CD14-positive monocyte (primary cell): ENCODE results near the gene COPS4. TPM values are rescaled to one million over a fixed set of nuclear protein-coding genes. Genes with fewer than 3 reads are reported as not detected.
A peak's percentile ranks its signal among the peaks of the same experiment; 100 is the strongest.

Source experiments
- DNase-seq, 3 donors: peaks; one replicate each; pipeline ENCODE4 v3.0.0-alpha.2; 2011 to 2022
- H2AFZ ChIP-seq: 2 replicates; pipeline ENCODE4 v1.6.0; 2012; ENCODE audit warnings: mild to moderate bottlenecking, low read depth, low read length, inconsistent platforms; ENCODE audit not compliant: insufficient read depth, poor library complexity, severe bottlenecking
- H3K27ac ChIP-seq, 2 donors: 1 replicate in 1 of 2; 2 replicates in 1 of 2; pipeline ENCODE4 v1.5.1; 2012 to 2013; ENCODE audit warnings: low read length in 2 of 2, control low read depth in 1 of 2, inconsistent platforms in 1 of 2, low read depth in 1 of 2, mild to moderate bottlenecking in 1 of 2
- H3K27me3 ChIP-seq, 2 donors: one replicate each; pipeline versions ENCODE4 v1.6.0 to v1.6.1; 2011 to 2013; ENCODE audit warnings: low read length in 2 of 2; ENCODE audit not compliant: control insufficient read depth in 2 of 2, insufficient read depth in 2 of 2
- H3K36me3 ChIP-seq, 2 donors: replicated peaks in 1 of 2; 1 replicate in 1 of 2; 2 replicates in 1 of 2; pipeline versions ENCODE4 v1.5.1 to v1.6.1; 2012 to 2013; ENCODE audit warnings: low read length in 2 of 2, control low read depth in 1 of 2, inconsistent platforms in 1 of 2, mild to moderate bottlenecking in 1 of 2; ENCODE audit not compliant: insufficient read depth in 2 of 2, control insufficient read depth in 1 of 2
- H3K4me1 ChIP-seq, 2 donors: 1 replicate in 1 of 2; 2 replicates in 1 of 2; pipeline versions ENCODE4 v1.5.1 to v1.6.1; 2012 to 2013; ENCODE audit warnings: low read length in 2 of 2, control low read depth in 1 of 2, inconsistent platforms in 1 of 2, mild to moderate bottlenecking in 1 of 2, moderate library complexity in 1 of 2; ENCODE audit not compliant: insufficient read depth in 2 of 2, control insufficient read depth in 1 of 2
- H3K4me2 ChIP-seq: replicated peaks from 2 replicates; pipeline ENCODE3; 2012; ENCODE audit warnings: low read length, moderate library complexity, mild to moderate bottlenecking; ENCODE audit not compliant: poor library complexity, severe bottlenecking; ENCODE audit errors: extremely low read depth
- H3K4me3 ChIP-seq, 3 experiments: fragments of 200-600 bp in 1 of 3; sonication (generic) in 1 of 3; replicated peaks in 1 of 3; 1 replicate in 2 of 3; 2 replicates in 1 of 3; pipeline ENCODE4 v1.5.1; 2011 to 2013; ENCODE audit warnings: low read length in 3 of 3, mild to moderate bottlenecking in 3 of 3, control low read depth in 2 of 3, low read depth in 2 of 3, inconsistent platforms in 1 of 3, moderate library complexity in 1 of 3
- H3K79me2 ChIP-seq: 2 replicates; pipeline ENCODE4 v1.6.0; 2012; ENCODE audit warnings: mild to moderate bottlenecking, control low read depth, inconsistent platforms, low read length, moderate library complexity; ENCODE audit not compliant: insufficient read depth
- H3K9ac ChIP-seq: 2 replicates; pipeline ENCODE4 v1.6.0; 2017; ENCODE audit warnings: low read length, mild to moderate bottlenecking; ENCODE audit not compliant: insufficient read depth, poor library complexity, severe bottlenecking
- H3K9me3 ChIP-seq, 2 donors: replicated peaks in 1 of 2; 1 replicate in 1 of 2; 2 replicates in 1 of 2; pipeline versions ENCODE4 v1.5.1 to v1.6.1; 2012 to 2013; ENCODE audit warnings: low read length in 2 of 2, control low read depth in 1 of 2; ENCODE audit not compliant: control insufficient read depth in 1 of 2, insufficient read depth in 1 of 2
- H4K20me1 ChIP-seq: 2 replicates; pipeline ENCODE4 v1.6.0; 2012; ENCODE audit warnings: mild to moderate bottlenecking, low read length, control low read depth, moderate library complexity; ENCODE audit not compliant: insufficient read depth
- H3K27ac Mint-ChIP-seq, 7 donors: one replicate each; pipeline ENCODE4 v1.8.0; 2020; ENCODE audit warnings: mild to moderate bottlenecking in 7 of 7, mixed read lengths in 7 of 7, moderate library complexity in 6 of 7, inconsistent platforms in 2 of 7
- H3K27me3 Mint-ChIP-seq, 3 donors: one replicate each; pipeline ENCODE4 v1.8.0; 2021 to 2022; ENCODE audit warnings: low read depth in 3 of 3, mild to moderate bottlenecking in 3 of 3, mixed read lengths in 3 of 3, moderate library complexity in 3 of 3, inconsistent platforms in 1 of 3
- H3K36me3 Mint-ChIP-seq, 2 donors: one replicate each; pipeline ENCODE4 v1.8.0; 2020; ENCODE audit warnings: mixed read lengths in 2 of 2, inconsistent platforms in 1 of 2, mild to moderate bottlenecking in 1 of 2
- H3K4me1 Mint-ChIP-seq: one replicate; pipeline ENCODE4 v1.8.0; 2020; ENCODE audit warnings: mild to moderate bottlenecking, mixed read lengths
- H3K4me3 Mint-ChIP-seq, 2 donors: one replicate each; pipeline ENCODE4 v1.8.0; 2020; ENCODE audit warnings: mild to moderate bottlenecking in 2 of 2, mixed read lengths in 2 of 2, moderate library complexity in 1 of 2
- H3K9me3 Mint-ChIP-seq, 7 donors: one replicate each; pipeline ENCODE4 v1.8.0; 2020 to 2022; ENCODE audit warnings: mixed read lengths in 7 of 7, mild to moderate bottlenecking in 6 of 7, moderate library complexity in 6 of 7, inconsistent platforms in 2 of 7
- CTCF ChIP-seq: fragments of 200-600 bp; IDR thresholded peaks from one replicate; pipeline ENCODE4 v1.8.0; 2022; ENCODE audit warnings: antibody characterized with exemption, mild to moderate bottlenecking
- WGBS: methylation state at CpG from one replicate; pipeline ENCODE4 v1.1.5; 2013; ENCODE audit warnings: missing lambda C conversion rate; ENCODE audit not compliant: insufficient coverage; 5-methylcytosine and 5-hydroxymethylcytosine counted together
- intact Hi-C, 2 donors: fragments of 100-400 bp; cut with micrococcal nuclease; formaldehyde crosslinking; loops; one replicate each; pipeline versions ENCODE4 v1.15.0 to v1.15.1; 2023
- polyA plus RNA-seq, 3 donors: library from polyadenylated mRNA; depleted of rRNA in 1 of 3; unstranded in 2 of 3; stranded (reverse) in 1 of 3; fragments of 300-500 nt in 2 of 3; fragments of >200 nt in 1 of 3; fragmentation: Illumina TruSeq in 2 of 3; gene quantifications; 1 replicate in 2 of 3; 2 replicates in 1 of 3; pipeline ENCODE4 v1.2.3, GENCODE V29; 2012 to 2021

The COPS4 gene
- polyA plus RNA-seq, 3 donors: 16.0 to 54.7 (median 54.5) TPM

GRCh38 chr4:83013420-83013867 is 21.5 kb upstream of the COPS4 start:
- no peak for TF ChIP-seq CTCF
- H3K9me3 ChIP-seq: no peaks in the 10 kb centered on the region
- Mint-ChIP-seq H3K27ac (peak overlapping the region; percentile 94 to 99 (median 98)), H3K36me3 (no peaks in the 10 kb centered on the region), H3K4me3 (peak overlapping the region; percentile 82 to 92), H3K4me1 (peaks cover 36% of the 10 kb centered on the region), H3K27me3 (peaks cover 0 to 1% (median 0%) of the 10 kb centered on the region in 3 donors), H3K9me3 (no peaks in the 10 kb centered on the region)
- peak overlapping the region; percentile 84 for H3K9ac ChIP-seq
- H3K27ac ChIP-seq: peak overlapping the region; percentile 84 to 99
- no peaks in the 10 kb centered on the region for H3K36me3 ChIP-seq
- H3K4me1 ChIP-seq: peaks cover 31 to 35% of the 10 kb centered on the region in 2 donors
- peaks cover 41% of the 10 kb centered on the region for H3K79me2 ChIP-seq
- DNase-seq: no peak
- peak overlapping the region; percentile 80 for H2AFZ ChIP-seq
- intact Hi-C loops: loop anchor here (1.0 to 5.0 kb wide), 3 partner anchors 21 to 111 kb away; partner anchors contain the start of genes COPS4 (in 2 of the 2) and THAP9 (in 2 of the 2)
- 45% methylated on average over 2 of the region's 13 CpGs for WGBS
- H3K4me2 ChIP-seq: peak overlapping the region; percentile 95
- peak overlapping the region; percentile 80 to 98 (median 93) for H3K4me3 ChIP-seq
- no peaks in the 10 kb centered on the region for H3K27me3 ChIP-seq
- no peaks in the 10 kb centered on the region for H4K20me1 ChIP-seq

GRCh38 chr4:83013902-83014301 is 21.1 kb upstream of the COPS4 start:
- Mint-ChIP-seq H3K27me3 (peaks cover 0 to 1% (median 0%) of the 10 kb centered on the region in 3 donors), H3K4me1 (peaks cover 34% of the 10 kb centered on the region), H3K36me3 (no peaks in the 10 kb centered on the region), H3K9me3 (no peaks in the 10 kb centered on the region), H3K4me3 (peak overlapping the region; percentile 82 to 92), H3K27ac (peak overlapping the region; percentile 34 to 99 (median 97))
- no peak for TF ChIP-seq CTCF
- H3K4me2 ChIP-seq: peak overlapping the region; percentile 95
- H3K27me3 ChIP-seq: no peaks in the 10 kb centered on the region
- H4K20me1 ChIP-seq: no peaks in the 10 kb centered on the region
- H3K9ac ChIP-seq: peak overlapping the region; percentile 84
- H2AFZ ChIP-seq: peak overlapping the region; percentile 80
- H3K36me3 ChIP-seq: no peaks in the 10 kb centered on the region
- H3K4me1 ChIP-seq: peaks cover 31 to 35% of the 10 kb centered on the region in 2 donors
- DNase-seq: peak in 1 of 3 donors; percentile 21
- H3K4me3 ChIP-seq: peak overlapping the region; percentile 80 to 98 (median 93)
- H3K27ac ChIP-seq: peak overlapping the region in 1 of 2 donors; percentile 99
- H3K79me2 ChIP-seq: peaks cover 36% of the 10 kb centered on the region
- no peaks in the 10 kb centered on the region for H3K9me3 ChIP-seq
- intact Hi-C loops: loop anchor here (1.0 to 5.0 kb wide), 3 partner anchors 21 to 112 kb away; partner anchors contain the start of genes COPS4 (in 2 of the 2) and THAP9 (in 2 of the 2)
